ENCODE results near the gene C22orf39. TPM values are rescaled to one million over a fixed set of nuclear protein-coding genes. Genes with fewer than 3 reads are reported as not detected.

The C22orf39 gene
- total RNA-seq, 1 donor from 2014 or later: 29.2 TPM

DNA sequence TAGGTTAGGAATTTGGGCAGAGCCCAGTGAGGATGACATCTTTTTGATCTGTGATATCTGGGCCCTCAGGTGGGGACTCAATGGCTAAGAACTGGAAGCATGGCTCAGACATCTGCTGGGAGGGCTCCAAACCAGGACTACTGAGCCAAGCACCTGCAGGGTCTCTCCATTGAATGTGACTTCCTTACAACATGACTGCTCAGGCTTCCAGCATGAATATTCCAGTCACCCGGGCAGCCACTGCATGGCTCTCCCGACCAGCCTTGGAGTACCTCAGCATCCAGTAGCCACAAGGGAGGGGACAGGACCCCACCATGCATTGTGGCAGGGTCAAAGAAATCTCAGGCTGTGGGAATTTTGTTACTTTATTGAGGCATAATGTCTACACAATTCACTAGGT, 40.8 kb upstream of the C22orf39 start:
- H3K27me3 ChIP-seq (ENCODE audit: control insufficient read depth in 3 of 3, insufficient read depth in 3 of 3, low read length in 3 of 3): no peaks in the 10 kb centered on the region
- no peaks in the 10 kb centered on the region for H3K36me3 ChIP-seq (ENCODE audit: control insufficient read depth in 3 of 3, insufficient read depth in 3 of 3, low read length in 3 of 3)
- H3K9ac ChIP-seq (ENCODE audit: low read depth in 1 of 3, low read length in 3 of 3): no peak overlapping the region
- H3K4me1 ChIP-seq (ENCODE audit: control insufficient read depth in 3 of 3, insufficient read depth in 3 of 3, low read length in 3 of 3): no peaks in the 10 kb centered on the region
- no peak overlapping the region for H3K4me3 ChIP-seq (ENCODE audit: low read length in 3 of 3)
- no peaks in the 10 kb centered on the region for H3K9me3 ChIP-seq (ENCODE audit: control insufficient read depth in 3 of 3, low read length in 3 of 3)
- no peak overlapping the region for H3K27ac ChIP-seq (ENCODE audit: low read depth, low read length)

DNA sequence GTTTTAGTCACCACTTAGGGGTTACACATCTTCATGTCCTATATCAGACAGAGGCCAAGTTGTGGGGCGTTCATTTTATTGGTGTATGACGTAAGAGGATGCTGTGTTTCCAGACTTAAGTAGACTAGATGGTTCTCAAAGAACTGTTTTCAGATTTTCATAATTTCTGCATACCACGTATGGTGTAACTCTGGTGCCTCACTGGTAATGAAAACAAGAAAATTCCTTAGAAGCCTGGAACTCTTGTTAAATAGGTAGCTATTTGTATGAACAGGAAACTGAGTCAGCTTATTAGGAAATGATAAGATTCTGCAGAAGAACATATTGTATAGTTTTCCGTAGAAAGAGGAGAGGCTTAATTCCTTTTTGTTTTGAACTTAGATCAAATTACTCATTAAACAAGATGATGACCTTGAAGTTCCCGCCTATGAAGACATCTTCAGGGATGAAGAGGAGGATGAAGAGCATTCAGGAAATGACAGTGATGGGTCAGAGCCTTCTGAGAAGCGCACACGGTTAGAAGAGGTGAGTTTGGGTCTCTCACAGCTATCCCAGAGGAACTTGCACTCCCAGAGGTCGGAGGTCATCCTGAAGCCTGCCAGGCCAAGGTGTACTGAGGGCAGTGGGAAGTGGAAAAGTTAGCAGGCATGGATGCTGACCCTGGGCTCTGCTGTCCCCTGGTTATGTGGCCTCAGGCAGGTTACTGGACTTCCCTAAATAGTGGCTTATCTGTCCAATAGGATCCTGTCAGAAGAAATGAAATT, 36.2 kb upstream of the C22orf39 start:
- H3K36me3 ChIP-seq (ENCODE audit: control insufficient read depth in 3 of 3, insufficient read depth in 3 of 3, low read length in 3 of 3): no peaks in the 10 kb centered on the region
- no peaks in the 10 kb centered on the region for H3K9me3 ChIP-seq (ENCODE audit: control insufficient read depth in 3 of 3, low read length in 3 of 3)
- H3K4me3 ChIP-seq (ENCODE audit: low read length in 3 of 3): no peak overlapping the region
- H3K27me3 ChIP-seq (ENCODE audit: control insufficient read depth in 3 of 3, insufficient read depth in 3 of 3, low read length in 3 of 3): no peaks in the 10 kb centered on the region
- H3K4me1 ChIP-seq (ENCODE audit: control insufficient read depth in 3 of 3, insufficient read depth in 3 of 3, low read length in 3 of 3): peaks cover 6 to 8% (median 7%) of the 10 kb centered on the region in 3 donors
- H3K9ac ChIP-seq (ENCODE audit: low read depth in 1 of 3, low read length in 3 of 3): no peak overlapping the region
- H3K27ac ChIP-seq (ENCODE audit: low read depth, low read length): no peak overlapping the region

DNA sequence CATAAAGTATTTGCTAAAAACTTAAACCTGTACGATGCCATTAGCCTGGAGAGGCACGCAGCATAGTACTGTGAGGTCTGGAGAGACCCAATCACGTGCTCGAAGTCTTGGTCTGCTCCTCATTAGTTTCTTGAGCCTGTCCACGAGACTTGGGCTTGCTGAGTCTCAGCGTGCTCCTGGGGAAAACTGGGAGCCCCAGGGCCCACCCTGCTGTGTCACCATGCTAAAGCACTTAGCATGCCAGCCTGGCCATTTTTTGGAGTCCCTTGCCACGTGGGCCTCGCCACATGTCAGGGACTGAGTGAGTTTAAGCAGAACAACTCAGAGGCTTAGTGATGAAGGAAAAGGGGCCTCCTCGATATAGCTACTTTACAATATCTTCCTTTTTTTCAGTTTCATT, 34.8 kb upstream of the C22orf39 start:
- Histone ChIP-seq H3K9ac (ENCODE audit: low read depth in 1 of 3, low read length in 3 of 3) (no peak overlapping the region), H3K4me1 (ENCODE audit: control insufficient read depth in 3 of 3, insufficient read depth in 3 of 3, low read length in 3 of 3) (peaks cover 12 to 18% (median 17%) of the 10 kb centered on the region in 3 donors), H3K27me3 (ENCODE audit: control insufficient read depth in 3 of 3, insufficient read depth in 3 of 3, low read length in 3 of 3) (no peaks in the 10 kb centered on the region), H3K27ac (ENCODE audit: low read depth, low read length) (no peak overlapping the region), H3K4me3 (ENCODE audit: low read length in 3 of 3) (no peak overlapping the region), H3K9me3 (ENCODE audit: control insufficient read depth in 3 of 3, low read length in 3 of 3) (no peaks in the 10 kb centered on the region), H3K36me3 (ENCODE audit: control insufficient read depth in 3 of 3, insufficient read depth in 3 of 3, low read length in 3 of 3) (no peaks in the 10 kb centered on the region)

DNA sequence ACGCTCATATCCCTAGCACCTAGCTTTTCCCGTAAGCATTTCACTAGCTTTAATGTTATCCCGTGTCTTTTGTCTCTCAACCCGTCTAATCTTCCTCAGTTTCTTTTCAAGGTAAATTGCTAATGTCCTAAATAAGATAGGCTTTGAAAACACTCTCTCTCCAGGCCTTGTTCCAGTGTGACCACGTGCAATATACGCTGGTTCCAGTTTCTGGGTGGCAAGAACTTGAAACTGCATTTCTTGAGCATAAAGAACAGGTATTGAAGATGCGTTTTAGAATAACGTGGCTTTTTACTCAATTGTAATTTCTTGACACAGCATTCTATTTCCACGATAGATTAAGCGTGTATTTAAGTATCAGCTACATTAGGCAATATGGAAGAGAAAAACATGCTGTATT, 33.3 kb upstream of the C22orf39 start:
- H3K36me3 ChIP-seq (ENCODE audit: control insufficient read depth in 3 of 3, insufficient read depth in 3 of 3, low read length in 3 of 3): peaks cover 0 to 4% (median 3%) of the 10 kb centered on the region in 3 donors
- no peaks in the 10 kb centered on the region for H3K9me3 ChIP-seq (ENCODE audit: control insufficient read depth in 3 of 3, low read length in 3 of 3)
- H3K4me3 ChIP-seq (ENCODE audit: low read length in 3 of 3): no peak overlapping the region
- peaks cover 18 to 27% (median 22%) of the 10 kb centered on the region in 3 donors for H3K4me1 ChIP-seq (ENCODE audit: control insufficient read depth in 3 of 3, insufficient read depth in 3 of 3, low read length in 3 of 3)
- H3K27ac ChIP-seq (ENCODE audit: low read depth, low read length): no peak overlapping the region
- H3K27me3 ChIP-seq (ENCODE audit: control insufficient read depth in 3 of 3, insufficient read depth in 3 of 3, low read length in 3 of 3): no peaks in the 10 kb centered on the region
- H3K9ac ChIP-seq (ENCODE audit: low read depth in 1 of 3, low read length in 3 of 3): no peak overlapping the region

DNA sequence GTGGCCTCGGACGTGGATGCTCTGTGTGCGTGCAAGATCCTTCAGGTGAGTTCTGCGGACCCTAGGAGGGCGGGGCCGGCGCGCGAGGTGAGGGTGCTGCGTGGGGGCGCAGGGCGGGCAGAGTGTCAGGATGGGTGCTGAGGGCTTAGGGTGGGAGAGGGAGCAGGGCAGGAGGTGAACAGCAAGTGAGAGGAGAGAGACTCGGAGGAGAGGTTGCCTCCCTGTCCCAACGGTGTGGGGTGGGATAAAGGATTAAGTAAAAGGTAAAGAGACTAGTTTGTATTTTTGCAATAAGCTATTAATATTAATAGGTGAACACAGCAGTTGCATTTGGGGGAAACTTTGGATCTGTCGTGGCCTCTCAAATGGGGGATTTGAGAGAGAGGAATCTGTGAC, 32.7 kb upstream of the C22orf39 start:
- no peaks in the 10 kb centered on the region for H3K27me3 ChIP-seq (ENCODE audit: control insufficient read depth in 3 of 3, insufficient read depth in 3 of 3, low read length in 3 of 3)
- peak overlapping the region in 1 of 3 donors; percentile 96 for H3K9ac ChIP-seq (ENCODE audit: low read depth in 1 of 3, low read length in 3 of 3)
- H3K27ac ChIP-seq (ENCODE audit: low read depth, low read length): no peak overlapping the region
- H3K36me3 ChIP-seq (ENCODE audit: control insufficient read depth in 3 of 3, insufficient read depth in 3 of 3, low read length in 3 of 3): peaks cover 4 to 5% (median 4%) of the 10 kb centered on the region in 3 donors
- H3K4me1 ChIP-seq (ENCODE audit: control insufficient read depth in 3 of 3, insufficient read depth in 3 of 3, low read length in 3 of 3): peaks cover 21 to 33% (median 22%) of the 10 kb centered on the region in 3 donors
- H3K9me3 ChIP-seq (ENCODE audit: control insufficient read depth in 3 of 3, low read length in 3 of 3): no peaks in the 10 kb centered on the region
- H3K4me3 ChIP-seq (ENCODE audit: low read length in 3 of 3): peak overlapping the region; percentile 27 to 70 (median 65)

DNA sequence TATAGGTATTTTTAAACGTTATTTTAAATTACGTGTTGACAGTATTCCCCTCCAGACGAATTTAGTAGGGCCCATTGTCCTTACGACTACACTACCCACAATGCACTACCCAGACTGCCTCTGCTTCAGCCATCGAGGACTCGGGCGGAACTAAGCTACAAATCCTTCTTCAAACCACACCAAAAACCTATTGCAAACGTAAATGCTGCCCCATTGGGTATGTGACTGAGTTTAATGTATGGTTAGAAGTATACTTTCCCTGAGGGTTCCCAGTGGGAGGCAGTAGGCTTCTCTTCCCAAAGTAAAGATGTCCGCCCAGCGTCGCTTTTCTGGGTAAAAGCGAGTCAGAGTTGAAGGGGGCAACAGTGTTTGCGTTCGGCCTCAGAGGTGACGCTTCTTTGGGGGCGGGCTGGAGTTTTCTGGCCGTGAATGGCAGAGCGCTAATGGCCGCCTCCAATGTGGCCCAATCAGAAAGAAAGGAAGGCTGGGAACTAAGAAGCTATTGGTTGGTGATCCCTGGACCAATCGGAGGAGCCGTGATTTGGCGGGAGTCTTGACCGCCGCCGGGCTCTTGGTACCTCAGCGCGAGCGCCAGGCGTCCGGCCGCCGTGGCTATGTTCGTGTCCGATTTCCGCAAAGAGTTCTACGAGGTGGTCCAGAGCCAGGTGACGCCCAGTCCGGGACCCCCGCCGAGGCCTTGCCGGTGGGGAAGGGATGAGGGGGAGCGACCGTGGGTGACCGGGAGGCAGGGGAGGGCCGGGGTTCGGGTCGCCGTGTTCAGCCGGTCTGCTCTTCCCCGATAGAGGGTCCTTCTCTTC, 32.1 kb upstream of the C22orf39 start, which contains the start of gene CDC45:
CDC45 (plus strand) TSS at position 566 of the 818 bp plus-strand sequence; CDS start at position 615, 49 bp downstream.
- Histone ChIP-seq H3K36me3 (ENCODE audit: control insufficient read depth in 3 of 3, insufficient read depth in 3 of 3, low read length in 3 of 3) (peaks cover 7 to 10% (median 10%) of the 10 kb centered on the region in 3 donors), H3K9ac (ENCODE audit: low read depth in 1 of 3, low read length in 3 of 3) (peak within 1 kb of the TSS; percentile 89 to 96 (median 94)), H3K4me3 (ENCODE audit: low read length in 3 of 3) (peak within 1 kb of the TSS; percentile 80 to 96 (median 95)), H3K27ac (ENCODE audit: low read depth, low read length) (peak within 1 kb of the TSS; percentile 100), H3K27me3 (ENCODE audit: control insufficient read depth in 3 of 3, insufficient read depth in 3 of 3, low read length in 3 of 3) (no peaks in the 10 kb centered on the region), H3K4me1 (ENCODE audit: control insufficient read depth in 3 of 3, insufficient read depth in 3 of 3, low read length in 3 of 3) (peaks cover 22 to 34% (median 24%) of the 10 kb centered on the region in 3 donors), H3K9me3 (ENCODE audit: control insufficient read depth in 3 of 3, low read length in 3 of 3) (no peaks in the 10 kb centered on the region)

DNA sequence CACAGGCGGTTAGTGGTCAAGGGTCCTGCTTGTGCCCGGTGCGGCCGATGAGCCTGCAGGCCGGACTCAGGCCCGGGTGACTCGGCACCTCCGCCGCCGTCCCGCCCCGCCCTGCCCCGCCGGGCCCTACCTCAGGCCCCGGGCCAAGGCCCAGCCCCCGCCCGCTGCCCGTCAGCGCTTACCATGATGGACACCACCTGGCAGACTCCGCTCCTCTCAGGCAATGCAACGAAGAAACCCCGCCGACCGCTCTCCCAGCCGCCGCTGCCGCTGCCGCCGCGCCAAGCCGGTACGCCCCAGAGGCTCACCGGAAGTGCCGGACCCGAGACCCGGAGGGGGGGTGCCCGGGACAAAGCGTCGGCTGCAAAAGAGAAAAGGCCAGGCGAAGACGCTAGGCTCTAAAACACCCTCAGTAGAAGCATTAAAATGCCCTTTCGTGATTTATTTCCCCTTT, 31.4 kb upstream of the C22orf39 start, which contains the start of gene UFD1:
UFD1 (minus strand) TSS at position 293 of the 454 bp plus-strand sequence; CDS start at position 185, 108 bp downstream.
- Histone ChIP-seq H3K9ac (ENCODE audit: low read depth in 1 of 3, low read length in 3 of 3) (peak within 1 kb of the TSS; percentile 89 to 96 (median 94)), H3K4me3 (ENCODE audit: low read length in 3 of 3) (peak within 1 kb of the TSS; percentile 80 to 96 (median 95)), H3K27ac (ENCODE audit: low read depth, low read length) (peak within 1 kb of the TSS; percentile 100), H3K36me3 (ENCODE audit: control insufficient read depth in 3 of 3, insufficient read depth in 3 of 3, low read length in 3 of 3) (peaks cover 9 to 12% (median 12%) of the 10 kb centered on the region in 3 donors), H3K27me3 (ENCODE audit: control insufficient read depth in 3 of 3, insufficient read depth in 3 of 3, low read length in 3 of 3) (no peaks in the 10 kb centered on the region), H3K4me1 (ENCODE audit: control insufficient read depth in 3 of 3, insufficient read depth in 3 of 3, low read length in 3 of 3) (peaks cover 23 to 35% (median 27%) of the 10 kb centered on the region in 3 donors), H3K9me3 (ENCODE audit: control insufficient read depth in 3 of 3, low read length in 3 of 3) (no peaks in the 10 kb centered on the region)

DNA sequence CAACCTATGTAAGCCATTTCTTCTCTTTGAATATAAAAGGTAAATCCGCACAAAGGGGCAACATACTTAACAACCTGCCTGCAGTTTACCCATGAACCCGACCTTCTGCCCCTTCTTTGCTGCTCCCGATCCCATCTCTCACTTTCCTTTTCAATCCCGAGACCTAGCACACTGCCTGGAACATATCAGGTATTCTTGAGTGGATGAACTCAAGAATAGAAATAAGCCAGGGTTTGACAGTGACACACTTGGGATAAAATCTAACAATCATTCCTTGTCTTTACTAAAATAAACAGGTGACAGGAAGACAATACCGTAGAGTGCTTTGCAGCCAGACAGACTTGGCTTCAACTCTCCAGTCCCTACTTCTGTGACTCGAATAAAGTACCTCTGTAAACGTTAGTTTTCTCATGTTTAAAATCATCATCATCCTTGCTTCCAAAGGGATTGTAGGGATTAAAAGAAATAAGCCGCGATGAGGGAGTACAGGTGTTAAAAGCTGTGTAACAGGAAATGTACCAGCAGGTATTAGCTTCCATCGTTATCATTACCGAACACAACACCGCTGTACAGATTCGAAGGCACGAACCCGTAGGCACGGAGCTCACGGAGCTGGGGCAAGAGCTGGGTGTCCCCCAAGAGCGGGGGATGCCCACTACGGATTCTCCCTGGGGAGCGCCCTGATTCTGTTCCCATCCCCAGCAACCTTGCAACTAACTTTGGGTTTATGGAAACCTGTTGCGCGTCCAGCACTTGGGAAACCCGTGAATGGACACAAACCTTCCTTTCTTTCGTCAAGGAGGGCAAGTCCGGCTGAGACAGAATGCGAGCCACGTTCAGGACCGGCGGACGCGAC, 30.8 kb upstream of the C22orf39 start:
- H3K9ac ChIP-seq (ENCODE audit: low read depth in 1 of 3, low read length in 3 of 3): peak overlapping the region; percentile 89 to 96 (median 94)
- H3K9me3 ChIP-seq (ENCODE audit: control insufficient read depth in 3 of 3, low read length in 3 of 3): no peaks in the 10 kb centered on the region
- peak overlapping the region; percentile 80 to 96 (median 95) for H3K4me3 ChIP-seq (ENCODE audit: low read length in 3 of 3)
- H3K27me3 ChIP-seq (ENCODE audit: control insufficient read depth in 3 of 3, insufficient read depth in 3 of 3, low read length in 3 of 3): no peaks in the 10 kb centered on the region
- peaks cover 29 to 42% (median 33%) of the 10 kb centered on the region in 3 donors for H3K4me1 ChIP-seq (ENCODE audit: control insufficient read depth in 3 of 3, insufficient read depth in 3 of 3, low read length in 3 of 3)
- H3K36me3 ChIP-seq (ENCODE audit: control insufficient read depth in 3 of 3, insufficient read depth in 3 of 3, low read length in 3 of 3): peaks cover 15 to 18% (median 17%) of the 10 kb centered on the region in 3 donors
- H3K27ac ChIP-seq (ENCODE audit: low read depth, low read length): peak overlapping the region; percentile 100
